ENCODE results near the gene SORCS1. TPM values are rescaled to one million over a fixed set of nuclear protein-coding genes. Genes with fewer than 3 reads are reported as not detected.

Gene SORCS1
- total and polyA plus RNA-seq, 4 donors: 0.04 to 3.5 (median 0.05) TPM

DNA sequence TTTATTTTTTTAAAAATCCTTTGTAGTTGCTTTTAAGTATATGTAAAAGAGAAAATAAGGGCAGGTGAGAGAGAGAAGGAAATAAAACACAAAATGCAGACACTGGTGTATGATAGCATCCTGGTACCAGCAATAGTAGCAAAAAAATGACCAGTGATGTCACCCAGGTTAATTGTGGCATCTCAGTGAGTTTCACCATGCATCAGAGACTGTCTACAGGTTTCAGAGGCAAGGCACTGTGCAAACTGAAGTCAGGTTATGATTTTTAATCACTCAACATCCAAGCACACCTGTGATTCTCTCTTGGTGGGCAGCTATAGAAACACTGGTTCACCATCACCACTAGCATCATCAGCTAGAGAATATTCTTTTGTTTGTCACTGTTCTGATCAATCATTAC, 509.3 kb downstream of the SORCS1 start:
- H3K4me3 ChIP-seq: no peak overlapping the region
- H3K4me1 ChIP-seq (ENCODE audit: control insufficient read depth in 5 of 5, insufficient read depth in 5 of 5, low read length in 5 of 5): no peaks in the 10 kb centered on the region
- no peaks in the 10 kb centered on the region for H3K36me3 ChIP-seq (ENCODE audit: control insufficient read depth in 4 of 4, insufficient read depth in 4 of 4, low read length in 4 of 4)
- H3K27ac ChIP-seq (ENCODE audit: low read depth in 1 of 2, low read length in 1 of 2): no peak overlapping the region
- ATAC-seq (ENCODE audit: insufficient read depth, low FRiP score): no peak
- DNase-seq: no peak
- no peaks in the 10 kb centered on the region for H3K27me3 ChIP-seq (ENCODE audit: control insufficient read depth in 3 of 3, insufficient read depth in 3 of 3, low read length in 2 of 3)
- H3K9ac ChIP-seq (ENCODE audit: insufficient read depth in 1 of 2, low read length in 2 of 2): no peak overlapping the region
- TF ChIP-seq, protein P1, sequence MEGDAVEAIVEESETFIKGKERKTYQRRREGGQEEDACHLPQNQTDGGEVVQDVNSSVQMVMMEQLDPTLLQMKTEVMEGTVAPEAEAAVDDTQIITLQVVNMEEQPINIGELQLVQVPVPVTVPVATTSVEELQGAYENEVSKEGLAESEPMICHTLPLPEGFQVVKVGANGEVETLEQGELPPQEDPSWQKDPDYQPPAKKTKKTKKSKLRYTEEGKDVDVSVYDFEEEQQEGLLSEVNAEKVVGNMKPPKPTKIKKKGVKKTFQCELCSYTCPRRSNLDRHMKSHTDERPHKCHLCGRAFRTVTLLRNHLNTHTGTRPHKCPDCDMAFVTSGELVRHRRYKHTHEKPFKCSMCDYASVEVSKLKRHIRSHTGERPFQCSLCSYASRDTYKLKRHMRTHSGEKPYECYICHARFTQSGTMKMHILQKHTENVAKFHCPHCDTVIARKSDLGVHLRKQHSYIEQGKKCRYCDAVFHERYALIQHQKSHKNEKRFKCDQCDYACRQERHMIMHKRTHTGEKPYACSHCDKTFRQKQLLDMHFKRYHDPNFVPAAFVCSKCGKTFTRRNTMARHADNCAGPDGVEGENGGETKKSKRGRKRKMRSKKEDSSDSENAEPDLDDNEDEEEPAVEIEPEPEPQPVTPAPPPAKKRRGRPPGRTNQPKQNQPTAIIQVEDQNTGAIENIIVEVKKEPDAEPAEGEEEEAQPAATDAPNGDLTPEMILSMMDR (IDR thresholded peaks at IDR 0.05; ENCODE audit: control extremely low read depth, extremely low read depth): no peak
- no peaks in the 10 kb centered on the region for H3K9me3 ChIP-seq (ENCODE audit: control insufficient read depth in 4 of 4, insufficient read depth in 3 of 4, low read length in 3 of 4)

DNA sequence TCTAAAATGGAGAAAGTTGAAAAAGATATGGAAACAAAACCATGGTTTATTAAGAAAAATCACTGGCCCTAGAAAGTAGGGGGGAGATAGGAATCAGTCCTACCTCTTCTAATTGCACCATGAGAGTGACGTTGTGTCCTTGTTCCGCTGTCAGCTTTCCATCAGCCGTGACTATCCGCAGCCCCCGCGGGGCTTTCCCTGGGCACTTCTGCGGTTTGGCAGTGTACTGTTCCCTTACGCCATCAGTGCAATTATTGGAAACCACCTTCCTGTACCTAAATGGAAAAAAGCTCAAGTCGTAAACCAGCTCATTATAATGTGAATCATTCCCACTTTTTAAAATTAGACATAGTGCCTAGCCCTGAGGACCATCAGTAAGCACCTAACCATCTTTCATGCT, 512.2 kb downstream of the SORCS1 start:
- Histone ChIP-seq H3K27ac (ENCODE audit: low read depth in 1 of 2, low read length in 1 of 2) (no peak overlapping the region), H3K4me3 (no peak overlapping the region), H3K27me3 (ENCODE audit: control insufficient read depth in 3 of 3, insufficient read depth in 3 of 3, low read length in 2 of 3) (no peaks in the 10 kb centered on the region), H3K4me1 (ENCODE audit: control insufficient read depth in 5 of 5, insufficient read depth in 5 of 5, low read length in 5 of 5) (no peaks in the 10 kb centered on the region), H3K9me3 (ENCODE audit: control insufficient read depth in 4 of 4, insufficient read depth in 3 of 4, low read length in 3 of 4) (no peaks in the 10 kb centered on the region), H3K36me3 (ENCODE audit: control insufficient read depth in 4 of 4, insufficient read depth in 4 of 4, low read length in 4 of 4) (no peaks in the 10 kb centered on the region), H3K9ac (ENCODE audit: insufficient read depth in 1 of 2, low read length in 2 of 2) (no peak overlapping the region)
- WGBS, 2 donors: 83 to 87% methylated on average over 9 of the region's 9 CpGs
- DNase-seq: no peak
- ATAC-seq (ENCODE audit: insufficient read depth, low FRiP score): no peak
- TF ChIP-seq, protein P1 (IDR thresholded peaks at IDR 0.05; ENCODE audit: control extremely low read depth, extremely low read depth): no peak

DNA sequence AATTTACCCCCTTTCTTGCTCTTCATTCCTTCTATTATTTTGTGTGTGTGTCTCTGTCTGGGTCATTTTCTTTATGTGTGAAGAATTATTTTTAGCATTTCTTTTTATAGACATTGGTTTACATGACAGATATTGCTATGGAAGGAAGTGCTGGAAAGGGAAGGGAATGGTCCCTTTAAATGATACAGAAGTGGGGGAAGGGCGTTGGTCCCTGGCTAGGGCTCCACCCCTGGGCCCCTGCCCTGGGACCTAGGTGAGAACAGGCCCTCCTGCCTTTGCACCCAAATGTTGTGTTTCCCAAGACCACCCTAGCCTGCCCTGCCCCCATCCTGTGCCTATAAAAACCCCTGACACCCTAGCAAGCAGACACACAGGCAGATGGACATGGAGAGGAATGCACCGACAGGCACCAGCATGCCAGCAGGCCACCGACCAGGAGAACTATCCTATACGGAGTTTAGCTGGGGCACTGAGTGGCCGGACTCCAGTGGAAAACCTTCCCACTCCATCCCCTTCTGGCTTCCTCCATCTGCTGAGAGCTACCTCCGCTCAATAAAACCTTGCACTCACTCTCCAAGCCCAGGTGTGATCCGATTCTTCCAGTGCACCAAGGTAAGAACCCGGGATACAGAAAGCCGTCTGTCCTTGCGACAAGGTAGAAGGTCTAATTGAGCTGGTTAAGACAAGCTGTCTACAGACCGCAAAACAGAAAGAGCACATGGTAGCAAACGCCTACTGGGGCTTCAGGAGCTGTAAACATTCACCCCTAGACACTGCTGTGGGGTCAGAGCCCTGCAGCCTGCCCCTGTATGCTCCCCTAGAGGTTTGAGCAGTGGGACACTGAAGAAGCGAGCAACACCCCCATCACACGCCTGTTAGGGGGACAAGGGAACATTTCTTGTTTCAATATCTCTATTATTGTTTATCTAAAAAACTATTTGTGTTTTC, 515.7 kb downstream of the SORCS1 start:
- H3K9me3 ChIP-seq (ENCODE audit: control insufficient read depth in 4 of 4, insufficient read depth in 3 of 4, low read length in 3 of 4): no peaks in the 10 kb centered on the region
- WGBS, 2 donors: 71 to 77% methylated on average over 14 of the region's 14 CpGs
- no peaks in the 10 kb centered on the region for H3K36me3 ChIP-seq (ENCODE audit: control insufficient read depth in 4 of 4, insufficient read depth in 4 of 4, low read length in 4 of 4)
- DNase-seq (no peak), ATAC-seq (ENCODE audit: insufficient read depth, low FRiP score) (no peak)
- H3K4me3 ChIP-seq: no peak overlapping the region
- H3K4me1 ChIP-seq (ENCODE audit: control insufficient read depth in 5 of 5, insufficient read depth in 5 of 5, low read length in 5 of 5): no peaks in the 10 kb centered on the region
- TF ChIP-seq, protein P1 (IDR thresholded peaks at IDR 0.05; ENCODE audit: control extremely low read depth, extremely low read depth): no peak
- no peak overlapping the region for H3K9ac ChIP-seq (ENCODE audit: insufficient read depth in 1 of 2, low read length in 2 of 2)
- H3K27ac ChIP-seq (ENCODE audit: low read depth in 1 of 2, low read length in 1 of 2): no peak overlapping the region
- H3K27me3 ChIP-seq (ENCODE audit: control insufficient read depth in 3 of 3, insufficient read depth in 3 of 3, low read length in 2 of 3): no peaks in the 10 kb centered on the region

Data from lung (tissue), 12 donors.